K562 (cell line): ENCODE measurements around the gene TLCD5. TPM values are rescaled to one million over a fixed set of nuclear protein-coding genes. Genes with fewer than 3 reads are reported as not detected.

Experiments used
- ATAC-seq: fragments of 200-7000 bp; cut with Tn5 transposase; 3 replicates; pipeline ENCODE4 v1.9.1; 2020; ENCODE audit warnings: moderate library complexity
- BruUV-seq: library from RNA; stranded (reverse); fragments of 400-500 nt; replicated peaks from 2 replicates; lab custom pipeline; 2021; lab: Mats Ljungman, UMichigan
- CTCF ChIA-PET: fragments of 300-600 bp; formaldehyde crosslinking; extraction: SDS; loops from one replicate; lab custom pipeline; 2021; ENCODE audit warnings: low intra/inter-chr PET ratio; lab: Yijun Ruan, JAX
- POLR2A ChIA-PET: fragments of 300-600, 350-650 bp; sonication (Branson Sonifier 250); formaldehyde crosslinking; extraction: SDS; loops from one replicate; lab custom pipeline; 2021; ENCODE audit warnings: antibody characterized with exemption, inconsistent platforms; lab: Yijun Ruan, JAX
- DNase-seq, 4 experiments: peaks; one replicate each; pipeline versions ENCODE4 v3.0.0 to v3.0.0-alpha.2; 2011 to 2018; ENCODE audit warnings: low spot score in 3 of 4, mixed read lengths in 3 of 4; ENCODE audit errors: extremely low read depth in 1 of 4
- FAIRE-seq: peaks from 2 replicates; lab custom pipeline; 2011; peaks lifted over from hg19 to GRCh38; lab: Jason Lieb, UNC
- H2AFZ ChIP-seq: 2 replicates; pipeline ENCODE4 v1.6.0; 2011; ENCODE audit warnings: low read depth, low read length, control low read depth, inconsistent platforms
- H3K27ac ChIP-seq: fragments of 200-600 bp; 3 replicates; pipeline ENCODE4 v1.8.0; 2011; ENCODE audit warnings: low read depth, mild to moderate bottlenecking, control low read depth, inconsistent platforms, low read length, moderate library complexity, mixed read lengths; ENCODE audit errors: extremely low read depth
- H3K27me3 ChIP-seq, 2 experiments: fragments of 300-600 bp in 1 of 2; 2 replicates in 1 of 2; 3 replicates in 1 of 2; pipeline versions ENCODE4 v1.6.0 to v1.8.0; 2011; ENCODE audit warnings: inconsistent platforms in 2 of 2, low read length in 2 of 2, mild to moderate bottlenecking in 1 of 2, mixed read lengths in 1 of 2, moderate library complexity in 1 of 2; ENCODE audit not compliant: control insufficient read depth in 2 of 2, insufficient read depth in 2 of 2
- H3K36me3 ChIP-seq: fragments of 300-600 bp; 3 replicates; pipeline ENCODE4 v1.8.0; 2011; ENCODE audit warnings: mild to moderate bottlenecking, low read length, inconsistent platforms; ENCODE audit not compliant: control insufficient read depth, insufficient read depth
- H3K4me1 ChIP-seq, 2 experiments: fragments of 200-600 bp in 1 of 2; replicated peaks in 1 of 2; 2 replicates in 1 of 2; 3 replicates in 1 of 2; pipeline versions ENCODE4 v1.5.1 to v1.8.0; 2011; ENCODE audit warnings: inconsistent platforms in 2 of 2, low read length in 2 of 2, mild to moderate bottlenecking in 1 of 2, mixed read lengths in 1 of 2, moderate library complexity in 1 of 2; ENCODE audit not compliant: control insufficient read depth in 2 of 2, insufficient read depth in 2 of 2
- H3K4me2 ChIP-seq: 2 replicates; pipeline ENCODE4 v1.6.1; 2011; ENCODE audit warnings: low read length, control low read depth, inconsistent platforms, mixed read lengths; ENCODE audit not compliant: insufficient read depth
- H3K4me3 ChIP-seq: fragments of 200-600 bp; sonication (generic), shearing (Covaris generic); 2 replicates; pipeline ENCODE4 v1.5.1; 2016; ENCODE audit warnings: control low read depth, inconsistent platforms
- H3K79me2 ChIP-seq: fragments of 200-600 bp; 3 replicates; pipeline ENCODE4 v1.8.0; 2011; ENCODE audit warnings: low read length, inconsistent platforms; ENCODE audit not compliant: control insufficient read depth, insufficient read depth
- H3K9ac ChIP-seq, 2 experiments: 2 replicates each; pipeline versions ENCODE4 v1.6.0 to v1.6.1; 2011; ENCODE audit warnings: low read depth in 2 of 2, low read length in 2 of 2, control low read depth in 1 of 2, inconsistent platforms in 1 of 2, mild to moderate bottlenecking in 1 of 2, mixed read lengths in 1 of 2; ENCODE audit not compliant: insufficient read depth in 1 of 2
- H3K9me1 ChIP-seq: one replicate; pipeline ENCODE4 v1.6.0; 2011; ENCODE audit warnings: inconsistent platforms, mild to moderate bottlenecking, low read length, moderate library complexity; ENCODE audit not compliant: control insufficient read depth, insufficient read depth
- H3K9me3 ChIP-seq: replicated peaks from 2 replicates; pipeline ENCODE4 v1.5.1; 2011; ENCODE audit warnings: low read depth, low read length, inconsistent platforms; ENCODE audit not compliant: control insufficient read depth, insufficient read depth
- H4K20me1 ChIP-seq: replicated peaks from 2 replicates; pipeline ENCODE4 v1.6.1; 2011; ENCODE audit warnings: low read length, inconsistent platforms, mixed read lengths; ENCODE audit not compliant: control insufficient read depth, insufficient read depth
- BCOR ChIP-seq: fragments of 450-650 bp; IDR thresholded peaks from 2 replicates; pipeline ENCODE4 v1.6.1; 2016
- CBX1 ChIP-seq: sonication (generic); IDR thresholded peaks from 2 replicates; pipeline ENCODE4 v1.6.1; 2016; ENCODE audit warnings: antibody characterized with exemption, low read depth, mild to moderate bottlenecking
- CBX2 ChIP-seq: fragments of 200-600 bp; sonication (generic); IDR thresholded peaks from one replicate; pipeline ENCODE4 v1.6.1; 2012; ENCODE audit warnings: mild to moderate bottlenecking, low read length, inconsistent platforms; ENCODE audit not compliant: insufficient read depth, poor library complexity, severe bottlenecking
- MEF2D ChIP-seq: conservative IDR thresholded peaks from 2 replicates; pipeline ENCODE4 v1.6.1; 2016; ENCODE audit warnings: low read depth, missing genetic modification characterization, missing compliant biosample characterization
- RBM39 ChIP-seq: fragments of 200-400 bp; formaldehyde crosslinking; optimal IDR thresholded peaks from 2 replicates; pipeline ENCODE3; 2018; ENCODE audit warnings: low read depth, low read length
- SRF ChIP-seq, 2 experiments: fragments of 250-450, 450-650 bp in 1 of 2; sonication (Bioruptor Pico) in 1 of 2; sonication (generic) in 1 of 2; formaldehyde crosslinking; IDR thresholded peaks; 2 replicates each; pipeline versions ENCODE4 v1.5.0 to v1.5.1; 2020 to 2022; ENCODE audit warnings: mild to moderate bottlenecking in 1 of 2, missing genetic modification reagents in 1 of 2
- ZMIZ1 ChIP-seq, 2 experiments: fragments of 150-350 bp in 1 of 2; IDR thresholded peaks; 2 replicates each; pipeline ENCODE4 v1.6.1; 2012 to 2016; ENCODE audit warnings: low read depth in 2 of 2, low read length in 2 of 2, mild to moderate bottlenecking in 1 of 2, moderate library complexity in 1 of 2
- WGBS: fragments of 100-300 bp; shearing (Covaris generic); methylation state at CpG from one replicate; pipeline ENCODE4 v1.1.6; 2016; ENCODE audit warnings: low coverage, mixed read lengths; ENCODE audit not compliant: insufficient coverage; ENCODE audit errors: missing lambda C conversion rate; 5-methylcytosine and 5-hydroxymethylcytosine counted together
- in situ Hi-C: fragments of 300-500 bp; cut with MboI; formaldehyde crosslinking; loops from 4 replicates; pipeline ENCODE4 v1.15.0; 2018; ENCODE audit warnings: inconsistent platforms, mixed read lengths
- intact Hi-C: fragments of 100-400 bp; cut with micrococcal nuclease; formaldehyde crosslinking; loops from 2 replicates; pipeline ENCODE4 v1.14.2; 2022
- polyA plus RNA-seq, 8 experiments: library from polyadenylated mRNA; depleted of rRNA in 4 of 8; stranded (reverse) in 5 of 8; unstranded in 3 of 8; fragments of >200 nt; fragmentation: Nextera tagmentation in 2 of 8; fragmentation: Illumina TruSeq in 1 of 8; extraction: Ambion mirVana in 2 of 8; extraction: Trizol in 1 of 8; gene quantifications; 2 replicates each; pipeline versions ENCODE4 v1.2.1 to v1.2.3, GENCODE V29; 2011 to 2014; ENCODE audit warnings: inconsistent platforms in 1 of 8, missing spikeins in 1 of 8
- total RNA-seq, 7 experiments: library from RNA; depleted of rRNA in 6 of 7; stranded (reverse); fragments of >200 nt in 6 of 7; fragmentation: Illumina TruSeq in 2 of 7; extraction: Trizol in 2 of 7; gene quantifications; 2 replicates each; pipeline versions ENCODE4 v1.2.1 to v1.2.3, GENCODE V29; 2011 to 2021; ENCODE audit warnings: low replicate concordance in 1 of 7
- TF ChIP-seq, protein P1 (sequence below): sonication (generic); formaldehyde crosslinking; IDR thresholded peaks from 2 replicates; pipeline ENCODE4 v1.4.0; 2020; ENCODE audit warnings: mild to moderate bottlenecking, missing genetic modification reagents
- TF ChIP-seq, protein P2 (sequence below): fragments of 250-450 bp; sonication (Bioruptor Pico); IDR thresholded peaks from 2 replicates; pipeline ENCODE4 v1.4.0; 2020; ENCODE audit warnings: mild to moderate bottlenecking, moderate library complexity
- TF ChIP-seq, protein P3 (sequence below): sonication (generic); IDR thresholded peaks from 2 replicates; pipeline ENCODE4 v1.6.1; 2016

TLCD5 gene
- total and polyA plus RNA-seq, 9 of the 15 experiments (the other 6 are each of a cell fraction or from before 2014, with no cell fraction given), result 0.94 to 5.1 (median 1.6) TPM

- TF ChIP-seq, protein P1, sequence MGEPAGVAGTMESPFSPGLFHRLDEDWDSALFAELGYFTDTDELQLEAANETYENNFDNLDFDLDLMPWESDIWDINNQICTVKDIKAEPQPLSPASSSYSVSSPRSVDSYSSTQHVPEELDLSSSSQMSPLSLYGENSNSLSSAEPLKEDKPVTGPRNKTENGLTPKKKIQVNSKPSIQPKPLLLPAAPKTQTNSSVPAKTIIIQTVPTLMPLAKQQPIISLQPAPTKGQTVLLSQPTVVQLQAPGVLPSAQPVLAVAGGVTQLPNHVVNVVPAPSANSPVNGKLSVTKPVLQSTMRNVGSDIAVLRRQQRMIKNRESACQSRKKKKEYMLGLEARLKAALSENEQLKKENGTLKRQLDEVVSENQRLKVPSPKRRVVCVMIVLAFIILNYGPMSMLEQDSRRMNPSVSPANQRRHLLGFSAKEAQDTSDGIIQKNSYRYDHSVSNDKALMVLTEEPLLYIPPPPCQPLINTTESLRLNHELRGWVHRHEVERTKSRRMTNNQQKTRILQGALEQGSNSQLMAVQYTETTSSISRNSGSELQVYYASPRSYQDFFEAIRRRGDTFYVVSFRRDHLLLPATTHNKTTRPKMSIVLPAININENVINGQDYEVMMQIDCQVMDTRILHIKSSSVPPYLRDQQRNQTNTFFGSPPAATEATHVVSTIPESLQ (CRISPR knock-in tag), result no peak
These were observed 35.7 kb upstream of the TLCD5 start (continued) for GRCh38 chr11:120289426-120289825.

GRCh38 chr11:120290956-120291355 is 34.1 kb upstream of the TLCD5 start:
- Histone ChIP-seq H3K27ac (no peak overlapping the region), H3K4me1 (no peaks in the 10 kb centered on the region), H3K9me1 (no peaks in the 10 kb centered on the region), H2AFZ (no peak overlapping the region), H3K79me2 (no peaks in the 10 kb centered on the region), H3K27me3 (peaks cover 15 to 20% of the 10 kb centered on the region in 2 experiments), H4K20me1 (no peaks in the 10 kb centered on the region), H3K9me3 (no peaks in the 10 kb centered on the region), H3K4me2 (no peak overlapping the region), H3K4me3 (no peak overlapping the region), H3K9ac (no peak overlapping the region), H3K36me3 (no peaks in the 10 kb centered on the region)
- in situ Hi-C loops (no loop called here), intact Hi-C loops (no loop called here)
- ATAC-seq (no peak), DNase-seq (no peak), FAIRE-seq (no peak)
- WGBS, result 10% methylated on average over 3 of the region's 3 CpGs
- no TSS peak for BruUV-seq
- CTCF ChIA-PET, result interaction anchor here (0.6 kb wide), 1 partner anchor 12 kb away, joined by 3 read pairs; no protein-coding TSS in a partner anchor
- POLR2A ChIA-PET, result interaction anchor here (0.6 kb wide), 1 partner anchor 600 kb away, joined by 3 read pairs; no protein-coding TSS in a partner anchor
- TF ChIP-seq, protein P2, sequence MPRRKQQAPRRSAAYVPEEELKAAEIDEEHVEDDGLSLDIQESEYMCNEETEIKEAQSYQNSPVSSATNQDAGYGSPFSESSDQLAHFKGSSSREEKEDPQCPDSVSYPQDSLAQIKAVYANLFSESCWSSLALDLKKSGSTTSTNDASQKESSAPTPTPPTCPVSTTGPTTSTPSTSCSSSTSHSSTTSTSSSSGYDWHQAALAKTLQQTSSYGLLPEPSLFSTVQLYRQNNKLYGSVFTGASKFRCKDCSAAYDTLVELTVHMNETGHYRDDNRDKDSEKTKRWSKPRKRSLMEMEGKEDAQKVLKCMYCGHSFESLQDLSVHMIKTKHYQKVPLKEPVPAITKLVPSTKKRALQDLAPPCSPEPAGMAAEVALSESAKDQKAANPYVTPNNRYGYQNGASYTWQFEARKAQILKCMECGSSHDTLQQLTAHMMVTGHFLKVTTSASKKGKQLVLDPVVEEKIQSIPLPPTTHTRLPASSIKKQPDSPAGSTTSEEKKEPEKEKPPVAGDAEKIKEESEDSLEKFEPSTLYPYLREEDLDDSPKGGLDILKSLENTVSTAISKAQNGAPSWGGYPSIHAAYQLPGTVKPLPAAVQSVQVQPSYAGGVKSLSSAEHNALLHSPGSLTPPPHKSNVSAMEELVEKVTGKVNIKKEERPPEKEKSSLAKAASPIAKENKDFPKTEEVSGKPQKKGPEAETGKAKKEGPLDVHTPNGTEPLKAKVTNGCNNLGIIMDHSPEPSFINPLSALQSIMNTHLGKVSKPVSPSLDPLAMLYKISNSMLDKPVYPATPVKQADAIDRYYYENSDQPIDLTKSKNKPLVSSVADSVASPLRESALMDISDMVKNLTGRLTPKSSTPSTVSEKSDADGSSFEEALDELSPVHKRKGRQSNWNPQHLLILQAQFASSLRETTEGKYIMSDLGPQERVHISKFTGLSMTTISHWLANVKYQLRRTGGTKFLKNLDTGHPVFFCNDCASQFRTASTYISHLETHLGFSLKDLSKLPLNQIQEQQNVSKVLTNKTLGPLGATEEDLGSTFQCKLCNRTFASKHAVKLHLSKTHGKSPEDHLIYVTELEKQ (CRISPR knock-in tag), result no peak
- TF ChIP-seq BCOR (no peak), RBM39 (no peak), MEF2D (tag) (no peak), ZMIZ1 (IDR thresholded peaks at IDR 0.05; ENCODE audit: low read depth in 2 of 2, low read length in 2 of 2) (no peak), SRF (CRISPR knock-in tag; IDR thresholded peaks at IDR 0.05) (no peak), CBX2 (no peak), CBX1 (no peak)
- TF ChIP-seq, protein P3, sequence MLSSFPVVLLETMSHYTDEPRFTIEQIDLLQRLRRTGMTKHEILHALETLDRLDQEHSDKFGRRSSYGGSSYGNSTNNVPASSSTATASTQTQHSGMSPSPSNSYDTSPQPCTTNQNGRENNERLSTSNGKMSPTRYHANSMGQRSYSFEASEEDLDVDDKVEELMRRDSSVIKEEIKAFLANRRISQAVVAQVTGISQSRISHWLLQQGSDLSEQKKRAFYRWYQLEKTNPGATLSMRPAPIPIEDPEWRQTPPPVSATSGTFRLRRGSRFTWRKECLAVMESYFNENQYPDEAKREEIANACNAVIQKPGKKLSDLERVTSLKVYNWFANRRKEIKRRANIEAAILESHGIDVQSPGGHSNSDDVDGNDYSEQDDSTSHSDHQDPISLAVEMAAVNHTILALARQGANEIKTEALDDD, result no peak
